GM13977 (cell line): ENCODE data around the gene LMF1.

ENCODE experiments used
- DNase-seq: peaks from one replicate; pipeline ENCODE4 v3.0.0; 2012; ENCODE audit warnings: low spot score
- in situ Hi-C: fragments of 300-500 bp; cut with MboI; formaldehyde crosslinking; loops from one replicate; pipeline ENCODE4 v1.12.0; 2022; ENCODE audit warnings: low sequenced_read_pairs, low pct_unique_long_range_greater_than_20kb, mixed read lengths, inconsistent platforms; ENCODE audit not compliant: unreplicated experiment
- TF ChIP-seq, protein P1 (sequence below): IDR thresholded peaks from 2 replicates; pipeline ENCODE4 v1.5.1; 2012; ENCODE audit warnings: mild to moderate bottlenecking, control low read depth; ENCODE audit not compliant: insufficient read depth; ENCODE audit errors: extremely low read depth, missing control alignments

Gene LMF1

DNA sequence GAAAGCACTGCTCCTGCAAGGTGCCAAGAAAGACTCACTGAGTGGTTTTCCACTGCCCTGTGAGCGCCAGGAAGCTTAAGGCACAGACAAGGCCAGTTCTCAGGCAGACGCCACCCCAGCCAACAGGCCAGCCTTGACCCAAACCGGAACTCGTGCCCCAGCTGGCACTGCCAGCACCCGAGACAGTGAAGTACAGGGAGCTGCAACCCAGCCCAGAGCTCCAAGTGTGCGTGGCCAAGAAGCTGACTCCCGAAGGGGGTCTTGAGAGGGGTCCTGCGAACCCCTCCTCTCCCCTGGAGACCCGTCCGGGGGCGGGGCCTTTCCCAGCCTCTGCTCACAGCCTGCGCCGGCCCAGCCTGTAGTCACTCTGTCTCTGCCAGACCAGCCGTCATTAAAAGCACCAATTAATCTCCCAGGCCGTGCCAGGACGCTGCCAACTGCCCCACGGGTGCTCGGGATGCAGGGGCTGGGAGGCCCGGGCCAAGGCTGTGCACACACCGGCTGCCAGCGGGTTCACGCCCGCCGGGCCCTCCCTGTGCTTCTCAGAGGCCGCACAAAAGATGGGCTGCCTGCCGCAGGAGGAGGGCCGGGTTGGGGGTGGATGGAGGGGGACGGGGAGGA is 6.4 kb upstream of the LMF1 start:
- TF ChIP-seq, protein P1, sequence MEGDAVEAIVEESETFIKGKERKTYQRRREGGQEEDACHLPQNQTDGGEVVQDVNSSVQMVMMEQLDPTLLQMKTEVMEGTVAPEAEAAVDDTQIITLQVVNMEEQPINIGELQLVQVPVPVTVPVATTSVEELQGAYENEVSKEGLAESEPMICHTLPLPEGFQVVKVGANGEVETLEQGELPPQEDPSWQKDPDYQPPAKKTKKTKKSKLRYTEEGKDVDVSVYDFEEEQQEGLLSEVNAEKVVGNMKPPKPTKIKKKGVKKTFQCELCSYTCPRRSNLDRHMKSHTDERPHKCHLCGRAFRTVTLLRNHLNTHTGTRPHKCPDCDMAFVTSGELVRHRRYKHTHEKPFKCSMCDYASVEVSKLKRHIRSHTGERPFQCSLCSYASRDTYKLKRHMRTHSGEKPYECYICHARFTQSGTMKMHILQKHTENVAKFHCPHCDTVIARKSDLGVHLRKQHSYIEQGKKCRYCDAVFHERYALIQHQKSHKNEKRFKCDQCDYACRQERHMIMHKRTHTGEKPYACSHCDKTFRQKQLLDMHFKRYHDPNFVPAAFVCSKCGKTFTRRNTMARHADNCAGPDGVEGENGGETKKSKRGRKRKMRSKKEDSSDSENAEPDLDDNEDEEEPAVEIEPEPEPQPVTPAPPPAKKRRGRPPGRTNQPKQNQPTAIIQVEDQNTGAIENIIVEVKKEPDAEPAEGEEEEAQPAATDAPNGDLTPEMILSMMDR = no peak

DNA sequence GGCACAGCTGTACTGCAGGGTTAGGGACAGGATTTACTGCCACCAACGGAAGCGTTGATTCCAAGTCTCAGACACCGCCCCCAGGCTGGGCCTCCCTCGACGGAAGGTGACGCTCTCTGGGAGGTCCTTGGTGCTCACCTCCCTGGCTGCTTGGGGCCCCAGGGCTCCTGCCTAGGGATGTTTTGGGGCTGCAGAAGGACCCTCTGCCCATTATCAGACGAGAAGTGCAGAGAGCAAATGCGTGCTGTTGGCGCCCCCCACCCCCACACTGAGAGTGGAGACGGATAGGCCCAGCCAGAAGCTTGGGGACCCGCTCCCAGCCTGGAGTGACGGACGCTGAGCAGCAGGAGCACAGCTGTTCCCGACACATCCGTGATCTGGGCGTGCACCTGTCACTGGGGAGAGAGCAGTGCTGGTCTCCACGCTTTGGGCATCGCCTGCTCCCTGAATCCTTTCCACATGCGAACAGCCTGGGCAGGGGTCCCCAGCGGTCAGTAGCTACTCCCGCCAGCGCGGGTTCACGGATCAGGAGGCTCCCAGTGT is 5.7 kb upstream of the LMF1 start:
- in situ Hi-C loops = no loop called here
- no peak for DNase-seq
- TF ChIP-seq, protein P1 = no peak

More for the DNA sequence above, 6.4 kb upstream of the LMF1 start:
- DNase-seq = no peak
- in situ Hi-C loops = no loop called here

DNA sequence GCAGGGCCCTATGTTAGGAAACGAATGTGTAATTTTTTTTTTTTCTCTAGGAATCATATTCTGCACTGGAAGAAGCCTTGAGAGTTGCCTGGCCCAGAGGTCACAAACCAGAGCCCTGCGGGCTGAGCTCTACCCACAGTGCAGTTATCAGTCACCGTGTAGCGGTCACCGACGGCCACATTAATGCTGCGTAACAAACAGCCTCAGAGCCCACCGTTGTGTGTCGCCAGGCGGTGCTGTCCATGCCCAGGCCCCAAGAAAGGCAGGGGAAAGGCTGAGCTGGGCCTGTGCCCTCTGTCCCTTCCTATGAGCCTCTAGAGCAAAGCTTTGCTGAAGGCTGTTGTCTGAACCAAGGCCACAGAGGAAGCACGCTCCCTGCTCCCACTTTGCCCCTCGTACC is 4.5 kb upstream of the LMF1 start:
- no peak for DNase-seq
- in situ Hi-C loops = no loop called here
- TF ChIP-seq, protein P1 = no peak

DNA sequence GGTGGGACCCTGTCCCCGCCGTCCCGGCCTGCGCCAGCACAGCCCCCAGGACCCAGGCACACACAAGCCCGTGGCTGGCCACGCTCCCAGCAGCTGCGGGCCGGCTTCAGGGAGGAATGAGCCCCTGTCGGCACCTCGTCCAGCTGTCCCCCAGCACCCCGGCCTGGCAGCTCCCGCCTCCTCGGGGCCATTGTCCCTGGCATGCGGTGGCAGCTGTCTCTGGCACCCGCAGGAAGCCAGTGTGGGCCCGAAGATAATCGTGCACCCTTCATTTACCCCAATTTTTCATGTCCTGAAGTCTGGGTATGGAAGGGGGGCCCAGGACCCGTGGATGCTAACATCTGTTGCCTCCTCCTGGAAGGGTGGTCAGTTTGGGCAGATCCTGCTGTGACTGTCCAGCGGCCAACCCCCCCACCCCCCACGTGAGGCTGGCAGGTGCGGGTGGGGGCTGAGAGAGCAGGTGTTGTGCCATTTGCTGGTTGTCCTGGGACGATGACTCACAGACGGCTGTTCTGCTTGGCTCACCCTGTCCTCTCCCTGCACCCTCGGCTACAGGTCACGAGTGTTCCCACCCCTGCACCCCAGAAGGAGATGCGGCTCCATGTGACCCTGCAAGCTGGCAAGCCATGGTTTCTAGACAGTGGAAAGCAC is 4.0 kb upstream of the LMF1 start:
- in situ Hi-C loops = no loop called here
- TF ChIP-seq, protein P1 = no peak
- DNase-seq = no peak

DNA sequence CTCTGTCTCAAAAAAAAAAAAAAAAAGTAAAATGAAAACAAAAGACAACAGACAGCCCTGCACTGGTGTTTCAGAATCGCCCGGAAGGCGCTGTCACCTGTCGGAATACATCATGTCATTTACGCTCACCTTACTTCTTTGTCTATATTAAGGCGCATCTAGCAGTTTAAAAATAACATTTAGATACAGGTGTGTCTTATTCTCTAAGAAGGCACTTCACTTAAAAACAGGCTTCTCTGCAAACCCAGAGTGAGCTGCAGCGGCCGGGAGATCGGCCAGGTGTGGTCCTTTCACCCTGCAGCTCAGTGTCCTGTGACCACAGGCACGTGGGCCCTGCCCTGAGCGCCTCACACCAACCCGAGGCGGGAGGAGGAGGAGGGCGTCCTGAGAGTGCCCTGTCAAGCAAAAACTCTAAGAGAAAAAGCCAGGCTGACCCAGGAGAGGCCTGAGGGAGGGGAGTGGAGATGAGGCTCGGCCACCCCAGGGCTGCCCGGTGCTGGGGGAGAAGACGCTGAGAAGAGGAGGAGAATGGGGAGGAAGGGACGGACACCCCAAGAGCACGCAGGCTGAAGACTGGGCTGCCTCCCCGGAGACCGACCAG is 3.3 kb upstream of the LMF1 start:
- in situ Hi-C loops = no loop called here
- no peak for DNase-seq
- TF ChIP-seq, protein P1 = no peak

DNA sequence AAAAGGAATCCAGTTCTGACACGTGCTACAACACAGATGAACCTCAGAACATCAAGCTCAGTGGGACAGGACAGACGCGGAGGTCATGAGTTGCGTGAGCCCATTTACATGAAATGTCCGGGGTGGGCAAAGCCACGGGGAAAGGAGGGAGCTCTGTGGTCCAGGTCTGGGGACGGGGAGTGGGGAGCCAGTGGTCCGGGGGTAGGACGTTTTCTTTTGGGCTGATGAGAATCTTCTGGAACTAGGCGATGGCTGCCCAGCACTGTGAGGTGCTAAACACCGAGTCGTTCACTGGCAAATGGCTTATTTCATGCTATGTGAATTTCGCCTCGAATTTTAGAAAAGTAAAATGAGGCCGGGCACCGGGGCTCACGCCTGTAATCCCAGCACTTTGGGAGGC is 2.6 kb upstream of the LMF1 start:
- in situ Hi-C loops = no loop called here
- TF ChIP-seq, protein P1 = no peak
- DNase-seq = no peak
